ENCODE data around the gene ZMIZ1.
"Not testable (repeated sequence)": the region's sequence is repeated elsewhere in the genome, so short reads cannot be mapped to it uniquely, and the experiment has no call there.

The ZMIZ1 gene

GRCh38 chr10:79332610-79333315 lies 264.0 kb downstream of the ZMIZ1 start:
- not testable (repeated sequence) for DNase-seq

GRCh38 chr10:79333513-79333912 lies 264.7 kb downstream of the ZMIZ1 start:
- DNase-seq = no peak

- DNase-seq = no peak
These were observed 265.8 kb downstream of the ZMIZ1 start for GRCh38 chr10:79334573-79334972.

GRCh38 chr10:79335094-79335469 lies 266.3 kb downstream of the ZMIZ1 start:
- DNase-seq = no peak

- DNase-seq = no peak
These were observed 266.9 kb downstream of the ZMIZ1 start for GRCh38 chr10:79335470-79336235.

GRCh38 chr10:79336276-79336675 lies 267.5 kb downstream of the ZMIZ1 start:
- no peak for DNase-seq

- no peak for DNase-seq
These were observed 268.0 kb downstream of the ZMIZ1 start for GRCh38 chr10:79336739-79337138.

- DNase-seq = not testable (repeated sequence)
These were observed 269.2 kb downstream of the ZMIZ1 start for GRCh38 chr10:79337783-79338469.

GRCh38 chr10:79339266-79339665 lies 270.5 kb downstream of the ZMIZ1 start:
- DNase-seq = no peak

GRCh38 chr10:79340646-79341244 lies 272.0 kb downstream of the ZMIZ1 start:
- no peak for DNase-seq

- no peak for DNase-seq
These were observed 273.6 kb downstream of the ZMIZ1 start for GRCh38 chr10:79342295-79342761.

GRCh38 chr10:79342811-79343561 lies 274.2 kb downstream of the ZMIZ1 start:
- DNase-seq = no peak

GRCh38 chr10:79344502-79345195 lies 275.9 kb downstream of the ZMIZ1 start:
- no peak for DNase-seq

GRCh38 chr10:79345241-79346011 lies 276.7 kb downstream of the ZMIZ1 start:
- DNase-seq = no peak

- DNase-seq = no peak
These were observed 277.2 kb downstream of the ZMIZ1 start for GRCh38 chr10:79346012-79346340.

- no peak for DNase-seq
These were observed 277.8 kb downstream of the ZMIZ1 start for GRCh38 chr10:79346388-79347225.

- DNase-seq = peak; percentile 13
These were observed 278.6 kb downstream of the ZMIZ1 start, which contains the start of gene PPIF for GRCh38 chr10:79347226-79347893. Gene PPIF, plus strand, starts transcription at chr10:79347469. Its CDS starts 80 bp downstream, at chr10:79347549.

GRCh38 chr10:79347894-79348639 lies 279.3 kb downstream of the ZMIZ1 start:
- no peak for DNase-seq

GRCh38 chr10:79348640-79348988 lies 279.8 kb downstream of the ZMIZ1 start:
- no peak for DNase-seq

Data from SHP77 treated with DMSO at 0.1 percent for 48 hours (cell line).